ENCODE measurements around the gene FAF1. TPM values are rescaled to one million over a fixed set of nuclear protein-coding genes. Genes with fewer than 3 reads are reported as not detected.

FAF1 gene
- total RNA-seq, 1 donor from 2014 or later = 82.6 TPM

GRCh38 chr1:50487725-50488124 lies 472.3 kb downstream of the FAF1 start:
- DNase-seq = no peak

GRCh38 chr1:50481142-50481736 lies 478.8 kb downstream of the FAF1 start:
- DNase-seq = no peak

GRCh38 chr1:50476800-50477199 lies 483.3 kb downstream of the FAF1 start:
- no peak for DNase-seq

GRCh38 chr1:50474859-50475809 lies 484.9 kb downstream of the FAF1 start:
- no peak for DNase-seq

- no peak for DNase-seq
These were observed 486.6 kb downstream of the FAF1 start for GRCh38 chr1:50473513-50473912.

GRCh38 chr1:50471967-50472366 lies 488.1 kb downstream of the FAF1 start:
- DNase-seq = no peak

- no peak for DNase-seq
These were observed 497.1 kb downstream of the FAF1 start for GRCh38 chr1:50462964-50463363.

GRCh38 chr1:50458507-50458906 lies 501.6 kb downstream of the FAF1 start:
- no peak for DNase-seq

GRCh38 chr1:50454911-50455310 lies 505.2 kb downstream of the FAF1 start:
- DNase-seq = no peak

GRCh38 chr1:50453266-50453665 lies 506.8 kb downstream of the FAF1 start:
- no peak for DNase-seq

- no peak for DNase-seq
These were observed 507.4 kb downstream of the FAF1 start for GRCh38 chr1:50452700-50453099.

GRCh38 chr1:50450861-50451653 lies 509.0 kb downstream of the FAF1 start:
- DNase-seq = no peak

- no peak for DNase-seq
These were observed 512.1 kb downstream of the FAF1 start for GRCh38 chr1:50447961-50448360.

- no peak for DNase-seq
These were observed 518.9 kb downstream of the FAF1 start for GRCh38 chr1:50441183-50441582.

- no peak for DNase-seq
These were observed 521.1 kb downstream of the FAF1 start for GRCh38 chr1:50438945-50439344.

- DNase-seq = no peak
These were observed 523.6 kb downstream of the FAF1 start for GRCh38 chr1:50436489-50436888.

GRCh38 chr1:50430010-50430405 lies 530.1 kb downstream of the FAF1 start:
- no peak for DNase-seq

GRCh38 chr1:50427818-50428779 lies 532.0 kb downstream of the FAF1 start:
- no peak for DNase-seq

GRCh38 chr1:50427086-50427817 lies 532.8 kb downstream of the FAF1 start:
- no peak for DNase-seq

- no peak for DNase-seq
These were observed 533.4 kb downstream of the FAF1 start for GRCh38 chr1:50426702-50427085.

- no peak for DNase-seq
These were observed 533.9 kb downstream of the FAF1 start for GRCh38 chr1:50426108-50426700.
